IPS-15b (cell line): ENCODE measurements around the gene INVS.
"Not testable (repeated sequence)": the region's sequence is repeated elsewhere in the genome, so short reads cannot be mapped to it uniquely, and the experiment has no call there.

ENCODE experiments used
- H3K27me3 ChIP-seq: one replicate; pipeline ENCODE4 v1.6.1; 2013; ENCODE audit warnings: low read length; ENCODE audit not compliant: control insufficient read depth, insufficient read depth
- H3K36me3 ChIP-seq: one replicate; pipeline ENCODE4 v1.6.1; 2013; ENCODE audit warnings: low read length; ENCODE audit not compliant: control insufficient read depth, insufficient read depth
- H3K4me1 ChIP-seq: one replicate; pipeline ENCODE4 v1.6.1; 2013; ENCODE audit warnings: mild to moderate bottlenecking, low read length; ENCODE audit not compliant: control insufficient read depth, insufficient read depth
- H3K4me3 ChIP-seq: one replicate; pipeline ENCODE4 v1.5.1; 2013; ENCODE audit warnings: low read depth, low read length
- H3K9ac ChIP-seq: one replicate; pipeline ENCODE4 v1.6.1; 2013; ENCODE audit warnings: low read depth, mild to moderate bottlenecking, low read length
- H3K9me3 ChIP-seq: one replicate; pipeline ENCODE4 v1.6.1; 2013; ENCODE audit warnings: mild to moderate bottlenecking, low read length; ENCODE audit not compliant: control insufficient read depth, insufficient read depth

INVS gene

GRCh38 chr9:100213730-100214477 is 114.9 kb downstream of the INVS start:
- Histone ChIP-seq H3K9ac (no peak overlapping the region), H3K36me3 (no peaks in the 10 kb centered on the region), H3K9me3 (no peaks in the 10 kb centered on the region), H3K4me3 (no peak overlapping the region), H3K4me1 (peaks cover 2% of the 10 kb centered on the region), H3K27me3 (no peaks in the 10 kb centered on the region)

- Histone ChIP-seq H3K9me3 (no peaks in the 10 kb centered on the region), H3K4me1 (no peaks in the 10 kb centered on the region), H3K27me3 (no peaks in the 10 kb centered on the region), H3K36me3 (no peaks in the 10 kb centered on the region), H3K9ac (no peak overlapping the region), H3K4me3 (no peak overlapping the region)
These were observed 117.2 kb downstream of the INVS start for GRCh38 chr9:100216178-100216787.

GRCh38 chr9:100217536-100217935 is 118.5 kb downstream of the INVS start:
- H3K9me3 ChIP-seq: no peaks in the 10 kb centered on the region
- H3K4me1 ChIP-seq: no peaks in the 10 kb centered on the region
- no peak overlapping the region for H3K4me3 ChIP-seq
- no peaks in the 10 kb centered on the region for H3K27me3 ChIP-seq
- no peaks in the 10 kb centered on the region for H3K36me3 ChIP-seq
- H3K9ac ChIP-seq: no peak overlapping the region

GRCh38 chr9:100219347-100219746 is 120.3 kb downstream of the INVS start:
- Histone ChIP-seq H3K4me1 (no peaks in the 10 kb centered on the region), H3K27me3 (no peaks in the 10 kb centered on the region), H3K9me3 (no peaks in the 10 kb centered on the region), H3K9ac (no peak overlapping the region), H3K36me3 (no peaks in the 10 kb centered on the region), H3K4me3 (no peak overlapping the region)

- H3K9ac ChIP-seq: no peak overlapping the region
- H3K9me3 ChIP-seq: no peaks in the 10 kb centered on the region
- H3K4me1 ChIP-seq: no peaks in the 10 kb centered on the region
- H3K4me3 ChIP-seq: no peak overlapping the region
- no peaks in the 10 kb centered on the region for H3K36me3 ChIP-seq
- H3K27me3 ChIP-seq: no peaks in the 10 kb centered on the region
These were observed 121.9 kb downstream of the INVS start for GRCh38 chr9:100220936-100221335.

- Histone ChIP-seq H3K9me3 (no peaks in the 10 kb centered on the region), H3K36me3 (no peaks in the 10 kb centered on the region), H3K27me3 (no peaks in the 10 kb centered on the region), H3K9ac (no peak overlapping the region), H3K4me1 (no peaks in the 10 kb centered on the region), H3K4me3 (no peak overlapping the region)
These were observed 122.5 kb downstream of the INVS start for GRCh38 chr9:100221538-100221937.

- H3K4me3 ChIP-seq: no peak overlapping the region
- H3K9me3 ChIP-seq: no peaks in the 10 kb centered on the region
- H3K36me3 ChIP-seq: no peaks in the 10 kb centered on the region
- H3K4me1 ChIP-seq: no peaks in the 10 kb centered on the region
- no peaks in the 10 kb centered on the region for H3K27me3 ChIP-seq
- no peak overlapping the region for H3K9ac ChIP-seq
These were observed 123.6 kb downstream of the INVS start for GRCh38 chr9:100222674-100223073.

- Histone ChIP-seq H3K9ac (no peak overlapping the region), H3K36me3 (no peaks in the 10 kb centered on the region), H3K4me1 (no peaks in the 10 kb centered on the region), H3K9me3 (no peaks in the 10 kb centered on the region), H3K27me3 (no peaks in the 10 kb centered on the region), H3K4me3 (no peak overlapping the region)
These were observed 128.6 kb downstream of the INVS start for GRCh38 chr9:100227636-100228035.

GRCh38 chr9:100228352-100228869 is 129.4 kb downstream of the INVS start:
- Histone ChIP-seq H3K4me1 (no peaks in the 10 kb centered on the region), H3K27me3 (no peaks in the 10 kb centered on the region), H3K4me3 (no peak overlapping the region), H3K9me3 (no peaks in the 10 kb centered on the region), H3K9ac (no peak overlapping the region), H3K36me3 (no peaks in the 10 kb centered on the region)

- Histone ChIP-seq H3K27me3 (no peaks in the 10 kb centered on the region), H3K36me3 (no peaks in the 10 kb centered on the region), H3K4me1 (no peaks in the 10 kb centered on the region), H3K4me3 (no peak overlapping the region), H3K9ac (no peak overlapping the region), H3K9me3 (no peaks in the 10 kb centered on the region)
These were observed 130.1 kb downstream of the INVS start for GRCh38 chr9:100229136-100229535.

GRCh38 chr9:100229561-100229960 is 130.5 kb downstream of the INVS start:
- no peaks in the 10 kb centered on the region for H3K4me1 ChIP-seq
- no peaks in the 10 kb centered on the region for H3K36me3 ChIP-seq
- no peak overlapping the region for H3K4me3 ChIP-seq
- H3K9ac ChIP-seq: no peak overlapping the region
- no peaks in the 10 kb centered on the region for H3K9me3 ChIP-seq
- H3K27me3 ChIP-seq: no peaks in the 10 kb centered on the region

GRCh38 chr9:100236986-100237385 is 137.9 kb downstream of the INVS start:
- H3K4me3 ChIP-seq, H3K9me3 ChIP-seq, H3K36me3 ChIP-seq, H3K9ac ChIP-seq, H3K27me3 ChIP-seq, H3K4me1 ChIP-seq: not testable (repeated sequence)
